Transverse colon (tissue), 4 donors: ENCODE results near the gene ADAMTS4.

ENCODE experiments used
- EP300 ChIP-seq: sonication (generic); formaldehyde crosslinking; IDR thresholded peaks from one replicate; pipeline ENCODE4 v1.6.1; 2017; ENCODE audit warnings: antibody characterized with exemption, low read depth
- POLR2AphosphoS5 ChIP-seq, 3 donors: sonication (generic); formaldehyde crosslinking; IDR thresholded peaks; one replicate each; pipeline ENCODE4 v1.6.1; 2016; ENCODE audit warnings: antibody characterized with exemption in 3 of 3
- TF ChIP-seq, protein P1 (sequence below), 5 experiments: fragments of 200-600 bp in 3 of 5; fragments of 450-650 bp in 2 of 5; sonication (generic) in 3 of 5; IDR thresholded peaks; 1 replicate in 2 of 5; 2 replicates in 3 of 5; pipeline ENCODE4 v1.5.1; 2016 to 2017; ENCODE audit warnings: antibody characterized with exemption in 5 of 5, inconsistent platforms in 3 of 5, mild to moderate bottlenecking in 2 of 5, moderate library complexity in 1 of 5

- TF ChIP-seq POLR2AphosphoS5 (IDR thresholded peaks at IDR 0.05) (no peak), EP300 (no peak)
- TF ChIP-seq, protein P1, sequence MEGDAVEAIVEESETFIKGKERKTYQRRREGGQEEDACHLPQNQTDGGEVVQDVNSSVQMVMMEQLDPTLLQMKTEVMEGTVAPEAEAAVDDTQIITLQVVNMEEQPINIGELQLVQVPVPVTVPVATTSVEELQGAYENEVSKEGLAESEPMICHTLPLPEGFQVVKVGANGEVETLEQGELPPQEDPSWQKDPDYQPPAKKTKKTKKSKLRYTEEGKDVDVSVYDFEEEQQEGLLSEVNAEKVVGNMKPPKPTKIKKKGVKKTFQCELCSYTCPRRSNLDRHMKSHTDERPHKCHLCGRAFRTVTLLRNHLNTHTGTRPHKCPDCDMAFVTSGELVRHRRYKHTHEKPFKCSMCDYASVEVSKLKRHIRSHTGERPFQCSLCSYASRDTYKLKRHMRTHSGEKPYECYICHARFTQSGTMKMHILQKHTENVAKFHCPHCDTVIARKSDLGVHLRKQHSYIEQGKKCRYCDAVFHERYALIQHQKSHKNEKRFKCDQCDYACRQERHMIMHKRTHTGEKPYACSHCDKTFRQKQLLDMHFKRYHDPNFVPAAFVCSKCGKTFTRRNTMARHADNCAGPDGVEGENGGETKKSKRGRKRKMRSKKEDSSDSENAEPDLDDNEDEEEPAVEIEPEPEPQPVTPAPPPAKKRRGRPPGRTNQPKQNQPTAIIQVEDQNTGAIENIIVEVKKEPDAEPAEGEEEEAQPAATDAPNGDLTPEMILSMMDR (IDR thresholded peaks at IDR 0.05), result no peak
These were observed 46.0 kb upstream of the ADAMTS4 start for GRCh38 chr1:161244888-161245287.
